ENCODE results near the gene MED19. TPM values are rescaled to one million over a fixed set of nuclear protein-coding genes. Genes with fewer than 3 reads are reported as not detected.

The MED19 gene
- total RNA-seq, 1 experiment from 2014 or later: 17.6 TPM

- no peak overlapping the region for H3K56ac ChIP-seq (ENCODE audit: insufficient read length, low read depth, low read length)
- H3K23me2 ChIP-seq (ENCODE audit: insufficient read length, low read depth, low read length, poor library complexity, severe bottlenecking): peaks cover 3% of the 10 kb centered on the region
- no peak for DNase-seq
- H2BK15ac ChIP-seq (ENCODE audit: low read depth, low read length): no peak overlapping the region
- H4K20me1 ChIP-seq (ENCODE audit: control insufficient read depth, insufficient read depth, insufficient read length): no peaks in the 10 kb centered on the region
- H2BK20ac ChIP-seq (ENCODE audit: low read depth, low read length, poor library complexity, severe bottlenecking): no peak overlapping the region
- H2BK5ac ChIP-seq (ENCODE audit: insufficient read length, low read length): no peak overlapping the region
- Mint-ChIP-seq H3K4me3 (no peak overlapping the region), H3K36me3 (ENCODE audit: insufficient read depth in 1 of 3, low read depth in 3 of 3) (peaks cover 0 to 4% (median 2%) of the 10 kb centered on the region in 3 experiments; a peak in 2 of 7 replicates), H3K27me3 (ENCODE audit: low read depth) (no peaks in the 10 kb centered on the region; the same call in 1 of the 2 replicates), H3K4me1 (peaks cover 3% of the 10 kb centered on the region in 2 experiments), H3K9me3 (0 out of 5 replicates have a peak, but pooled peaks cover 0 to 3% of the 10 kb centered on the region in 2 experiments), H3K27ac (no peak overlapping the region; a peak in 1 of 7 replicates)
- H2BK12ac ChIP-seq (ENCODE audit: insufficient read length, low read depth, low read length): no peak overlapping the region
- TF ChIP-seq CTCF (conservative IDR thresholded peaks at IDR 0.05): no peak
- no peak overlapping the region for H3T11ph ChIP-seq (ENCODE audit: low read length)
- no peak overlapping the region for H4K91ac ChIP-seq (ENCODE audit: insufficient read length, low read depth, low read length)
- no peak overlapping the region for H3K9ac ChIP-seq (ENCODE audit: extremely low read depth, insufficient read length, low read length)
- H3K4me2 ChIP-seq (ENCODE audit: insufficient read depth, insufficient read length, low read length): no peak overlapping the region
- H3K4me1 ChIP-seq (ENCODE audit: insufficient read depth, low read length): no peaks in the 10 kb centered on the region
- WGBS (ENCODE audit: extremely low coverage, insufficient read length, low lambda C conversion rate): no CpG with 5 or more reads among the region's 3 CpGs
- H3K4ac ChIP-seq (ENCODE audit: low read depth, low read length): no peak overlapping the region
- no peak overlapping the region for H3K14ac ChIP-seq (ENCODE audit: insufficient read depth, low read length)
- H3K27ac ChIP-seq (ENCODE audit: insufficient read length, low read depth, low read length): no peak overlapping the region
- H2AK5ac ChIP-seq (ENCODE audit: insufficient read length, low read length): no peak overlapping the region
- no peak overlapping the region for H2BK120ac ChIP-seq (ENCODE audit: low read depth, low read length, poor library complexity, severe bottlenecking)
- H3K79me2 ChIP-seq (ENCODE audit: insufficient read depth, low read length): peaks cover 7% of the 10 kb centered on the region; the same call in 1 of the 2 replicates
- H2AFZ ChIP-seq (ENCODE audit: low read length): no peak overlapping the region
- no peaks in the 10 kb centered on the region for H3K79me1 ChIP-seq (ENCODE audit: insufficient read depth, low read depth, low read length, poor library complexity, severe bottlenecking)
- no peak overlapping the region for H4K5ac ChIP-seq (ENCODE audit: insufficient read length, low read depth, low read length)
- no peaks in the 10 kb centered on the region for H3K27me3 ChIP-seq (ENCODE audit: insufficient read depth, low read length)
- no peak overlapping the region for H3K23ac ChIP-seq (ENCODE audit: insufficient read length, low read depth, low read length)
- no peak overlapping the region for H4K8ac ChIP-seq (replicated peaks; ENCODE audit: insufficient read length, low read depth, low read length)
- no peaks in the 10 kb centered on the region for H3K9me3 ChIP-seq (ENCODE audit: control insufficient read depth, low read depth, low read length)
- H3K18ac ChIP-seq (ENCODE audit: insufficient read length, low read depth, low read length): no peak overlapping the region
Observed at GRCh38 chr11:57758174-57758573, 46.2 kb upstream of the MED19 start.
